Kidney tubule cell (primary cell): ENCODE results near the gene UVSSA.

Experiments
- DNase-seq: peaks from one replicate; pipeline ENCODE4 v3.0.0-alpha.2; 2018; ENCODE audit warnings: low spot score

UVSSA gene, protein sequence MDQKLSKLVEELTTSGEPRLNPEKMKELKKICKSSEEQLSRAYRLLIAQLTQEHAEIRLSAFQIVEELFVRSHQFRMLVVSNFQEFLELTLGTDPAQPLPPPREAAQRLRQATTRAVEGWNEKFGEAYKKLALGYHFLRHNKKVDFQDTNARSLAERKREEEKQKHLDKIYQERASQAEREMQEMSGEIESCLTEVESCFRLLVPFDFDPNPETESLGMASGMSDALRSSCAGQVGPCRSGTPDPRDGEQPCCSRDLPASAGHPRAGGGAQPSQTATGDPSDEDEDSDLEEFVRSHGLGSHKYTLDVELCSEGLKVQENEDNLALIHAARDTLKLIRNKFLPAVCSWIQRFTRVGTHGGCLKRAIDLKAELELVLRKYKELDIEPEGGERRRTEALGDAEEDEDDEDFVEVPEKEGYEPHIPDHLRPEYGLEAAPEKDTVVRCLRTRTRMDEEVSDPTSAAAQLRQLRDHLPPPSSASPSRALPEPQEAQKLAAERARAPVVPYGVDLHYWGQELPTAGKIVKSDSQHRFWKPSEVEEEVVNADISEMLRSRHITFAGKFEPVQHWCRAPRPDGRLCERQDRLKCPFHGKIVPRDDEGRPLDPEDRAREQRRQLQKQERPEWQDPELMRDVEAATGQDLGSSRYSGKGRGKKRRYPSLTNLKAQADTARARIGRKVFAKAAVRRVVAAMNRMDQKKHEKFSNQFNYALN

DNA sequence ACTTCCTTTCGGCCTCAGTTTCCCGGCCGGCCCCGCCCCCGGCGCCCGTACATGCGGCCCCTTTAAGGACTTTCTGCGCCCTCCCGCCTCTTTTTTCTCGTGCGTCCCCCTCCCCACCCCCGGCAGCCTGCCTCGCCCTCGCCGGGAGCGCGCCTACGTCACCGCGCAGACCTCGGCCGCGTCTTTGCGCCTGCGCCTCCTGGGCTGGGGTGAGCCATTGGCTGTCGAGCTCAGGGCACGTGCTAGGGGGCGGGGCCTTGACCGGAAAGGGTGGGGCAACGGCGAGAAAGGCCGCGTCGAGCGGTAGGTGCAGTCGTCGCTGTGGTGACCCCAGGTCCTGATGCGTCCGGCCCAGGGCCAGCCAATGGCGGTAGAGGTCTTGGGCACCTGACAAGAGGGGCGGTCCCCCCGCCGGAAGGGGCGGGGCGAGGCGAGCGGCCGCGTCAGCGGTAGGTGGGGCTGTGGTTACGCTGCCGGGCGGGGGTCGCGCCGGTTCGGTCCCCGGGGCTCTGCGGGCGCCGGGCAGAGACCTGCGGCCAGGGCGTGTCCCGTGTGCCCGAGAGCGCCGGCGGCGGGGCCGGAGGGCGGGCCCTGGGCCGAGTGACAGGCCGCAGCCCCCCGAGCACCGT is at the start of gene UVSSA:
UVSSA (plus strand) TSS at position 428 of the 629 bp plus-strand sequence. CDS start 884 bp downstream, outside the sequence.
- peak; percentile 100 for DNase-seq

DNA sequence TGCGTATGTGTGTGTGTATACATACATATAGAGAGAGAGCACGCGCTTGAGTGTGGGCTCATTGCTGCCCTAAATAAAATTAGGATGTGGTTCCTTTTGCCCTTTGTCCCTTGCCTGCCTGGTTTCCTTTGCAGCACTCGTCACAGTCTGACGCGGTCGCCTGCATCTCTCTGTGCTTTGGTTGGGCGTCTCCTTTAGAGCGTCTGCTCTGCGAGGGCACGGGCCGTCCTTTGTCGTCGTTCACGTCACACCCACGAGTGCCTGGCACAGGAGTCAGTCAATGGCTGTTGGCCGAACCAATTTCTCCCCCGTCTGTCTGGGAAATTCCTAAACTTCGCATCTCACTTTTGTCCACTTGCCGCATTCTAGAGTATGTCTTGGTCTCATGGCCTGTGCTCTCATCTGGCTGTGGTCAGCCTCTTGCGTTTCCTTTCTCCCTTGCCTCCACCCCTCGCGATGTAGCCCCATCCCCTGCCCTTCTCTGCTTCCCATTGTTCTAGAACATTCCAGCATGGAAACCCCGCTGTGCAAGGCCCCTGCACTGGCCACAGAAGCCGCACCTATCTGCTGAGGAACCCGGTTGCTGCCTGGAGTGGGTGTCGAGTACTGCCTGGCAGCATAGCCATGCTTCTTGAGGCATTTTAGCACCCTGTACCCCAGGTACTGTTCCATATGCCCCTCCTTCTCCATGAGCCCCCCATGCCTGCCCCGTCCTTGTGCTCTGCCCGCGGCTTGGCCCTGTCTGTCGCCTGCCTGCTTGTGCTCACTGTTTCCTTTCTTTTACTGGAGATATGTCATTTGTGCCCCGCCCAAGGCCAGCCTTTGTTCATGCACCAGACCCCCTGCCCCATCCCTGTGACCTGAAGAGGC is 49.3 kb upstream of the UVSSA start:
- DNase-seq: no peak

DNA sequence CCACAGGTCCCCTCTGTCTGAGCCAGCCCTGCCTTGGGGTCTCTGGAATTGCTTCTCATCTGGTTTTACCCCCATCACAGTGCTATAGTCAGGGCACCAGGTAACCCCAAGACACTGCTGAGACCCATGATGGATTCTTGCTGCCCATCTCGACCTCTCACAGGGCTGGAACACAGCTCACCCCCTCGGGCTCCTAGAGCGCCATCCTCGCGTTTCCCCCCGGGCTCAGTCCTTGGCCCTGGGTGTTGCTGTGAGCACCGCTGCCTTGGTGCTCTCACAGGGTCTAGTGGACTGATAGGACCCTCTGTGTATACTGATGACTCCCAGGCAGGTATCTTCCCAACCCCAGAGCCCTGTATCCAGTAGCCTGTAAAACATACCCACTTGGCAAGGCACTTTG is 48.5 kb upstream of the UVSSA start:
- DNase-seq: no peak

GRCh38 chr4:1299301-1299860 is 47.6 kb upstream of the UVSSA start:
- DNase-seq: no peak

DNA sequence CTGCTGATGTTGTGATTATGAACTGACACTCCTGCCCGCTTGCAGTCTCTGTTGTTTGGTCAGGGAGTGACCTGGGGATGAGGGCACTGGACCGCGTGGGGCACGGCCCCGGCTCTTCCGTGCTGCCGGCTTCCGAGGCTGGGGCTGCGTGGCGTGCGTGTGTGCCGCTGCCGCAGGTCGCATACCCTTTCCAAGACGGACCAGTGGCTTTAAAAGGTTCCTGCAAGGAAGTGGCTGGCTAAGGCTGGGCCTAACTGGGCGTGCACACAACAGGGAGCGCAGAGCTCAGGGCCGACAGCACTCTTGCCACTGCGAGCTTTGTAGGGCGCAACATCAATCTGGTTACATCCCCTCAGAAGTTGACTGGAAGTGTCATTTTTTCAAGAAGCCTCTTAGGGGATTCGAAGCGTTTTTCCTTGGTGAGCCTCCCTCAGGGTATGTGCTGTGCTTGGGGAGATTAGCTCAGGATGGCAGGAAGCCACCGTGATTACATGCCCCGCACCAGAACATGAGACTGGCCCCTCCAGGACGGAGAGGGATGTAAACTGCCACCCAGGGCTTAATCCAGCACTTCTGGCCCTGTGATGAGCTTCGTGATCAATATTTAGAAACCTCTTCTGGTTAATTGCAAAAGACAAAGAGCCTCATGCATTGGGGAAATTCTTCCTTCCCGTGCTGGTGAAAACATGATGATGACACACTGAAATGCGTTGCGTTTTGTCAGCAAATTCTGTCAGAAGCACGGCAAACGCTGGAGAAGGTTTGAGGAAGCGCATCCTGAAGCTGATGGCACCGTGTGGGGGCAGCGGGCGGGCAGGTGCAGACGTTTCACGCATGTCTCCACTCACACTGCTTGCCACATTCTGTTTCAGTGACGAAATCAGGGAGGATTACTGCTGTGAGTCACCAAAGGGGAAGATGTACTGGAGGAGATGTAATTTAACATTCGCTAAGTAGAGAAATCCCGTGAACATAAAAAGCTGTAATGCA is 46.2 kb upstream of the UVSSA start:
- DNase-seq: peak; percentile 39

GRCh38 chr4:1302159-1302558 is 44.8 kb upstream of the UVSSA start:
- no peak for DNase-seq

- DNase-seq: peak; percentile 64
These were observed 41.7 kb upstream of the UVSSA start for GRCh38 chr4:1305261-1305711.

GRCh38 chr4:1305781-1306455 is 41.1 kb upstream of the UVSSA start:
- peak; percentile 48 for DNase-seq

- no peak for DNase-seq
These were observed 38.9 kb upstream of the UVSSA start for GRCh38 chr4:1307951-1308735.

DNA sequence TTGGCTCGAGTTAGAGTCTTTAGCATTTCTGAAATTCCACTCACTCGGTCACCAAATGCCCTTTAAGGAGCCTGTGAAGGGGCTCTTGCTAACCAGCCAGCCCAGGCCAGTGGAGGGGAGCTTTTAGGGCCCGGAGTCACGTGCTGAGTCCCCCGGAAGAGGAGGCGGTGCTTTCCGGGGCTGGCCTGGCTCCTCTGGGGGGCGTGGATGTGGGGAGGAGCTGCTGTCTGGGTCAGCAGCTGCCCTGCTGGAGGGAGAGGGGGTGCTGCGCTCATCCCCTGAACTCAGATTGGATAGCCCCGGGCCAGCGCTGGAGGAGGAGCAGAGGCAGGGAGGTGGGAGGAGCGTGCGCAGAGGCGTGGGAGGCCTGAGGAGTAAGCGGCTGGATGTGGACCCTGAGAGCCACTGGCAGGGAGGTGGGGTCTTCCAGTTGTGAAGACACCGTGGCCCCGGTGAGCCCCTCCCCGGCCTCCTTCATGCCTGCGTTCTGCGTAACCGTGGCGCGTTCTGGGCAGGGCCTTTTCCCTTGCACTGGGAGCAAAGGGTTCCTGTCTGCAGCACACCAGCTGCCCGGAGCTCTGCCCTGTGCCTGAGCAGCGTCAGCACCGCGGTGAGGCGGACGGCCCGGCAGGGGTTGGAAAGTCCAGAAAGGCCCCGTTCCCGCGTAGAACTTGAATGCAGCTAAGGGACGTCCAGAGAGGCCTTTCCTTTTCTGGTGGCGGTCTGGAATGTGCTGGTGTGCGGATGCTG is 37.6 kb upstream of the UVSSA start:
- DNase-seq: peak; percentile 91

DNA sequence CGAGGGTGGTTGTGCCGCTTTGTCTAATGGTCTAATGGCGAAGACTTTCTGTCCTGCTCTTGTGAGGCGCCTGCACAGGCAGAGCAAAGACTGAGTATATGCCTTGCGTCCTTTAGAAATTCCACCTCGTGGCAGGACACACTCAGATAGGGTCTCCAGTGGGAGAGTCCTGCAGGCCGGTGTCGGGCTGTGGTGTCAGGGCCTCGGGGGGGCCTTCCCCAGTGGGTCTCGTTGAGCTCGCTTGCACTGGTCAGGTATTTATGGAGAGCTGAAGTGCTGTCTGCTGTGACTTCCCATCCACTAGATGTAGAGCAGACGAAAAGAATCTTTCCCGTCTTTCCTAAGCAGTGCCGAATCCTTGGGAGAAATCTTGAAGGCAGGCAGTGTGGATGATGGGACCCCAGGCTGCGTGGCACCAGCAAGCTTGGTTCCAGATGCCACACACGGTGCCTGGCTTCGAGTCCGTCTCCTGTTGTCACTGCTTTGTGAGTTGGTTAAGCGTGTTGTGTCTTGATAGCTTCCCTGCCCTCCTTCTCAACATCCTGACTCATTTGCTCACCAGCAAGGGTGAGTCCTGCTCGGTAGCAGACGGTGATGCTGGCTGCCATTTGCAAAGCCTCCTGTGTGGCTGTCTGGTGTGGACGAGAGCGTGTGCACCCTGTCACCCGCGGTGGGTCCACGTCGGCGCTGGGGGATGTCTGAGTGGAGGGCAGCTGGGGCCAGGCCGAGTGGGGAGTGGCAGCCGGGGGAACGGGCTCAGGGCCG is 36.8 kb upstream of the UVSSA start:
- DNase-seq: no peak

DNA sequence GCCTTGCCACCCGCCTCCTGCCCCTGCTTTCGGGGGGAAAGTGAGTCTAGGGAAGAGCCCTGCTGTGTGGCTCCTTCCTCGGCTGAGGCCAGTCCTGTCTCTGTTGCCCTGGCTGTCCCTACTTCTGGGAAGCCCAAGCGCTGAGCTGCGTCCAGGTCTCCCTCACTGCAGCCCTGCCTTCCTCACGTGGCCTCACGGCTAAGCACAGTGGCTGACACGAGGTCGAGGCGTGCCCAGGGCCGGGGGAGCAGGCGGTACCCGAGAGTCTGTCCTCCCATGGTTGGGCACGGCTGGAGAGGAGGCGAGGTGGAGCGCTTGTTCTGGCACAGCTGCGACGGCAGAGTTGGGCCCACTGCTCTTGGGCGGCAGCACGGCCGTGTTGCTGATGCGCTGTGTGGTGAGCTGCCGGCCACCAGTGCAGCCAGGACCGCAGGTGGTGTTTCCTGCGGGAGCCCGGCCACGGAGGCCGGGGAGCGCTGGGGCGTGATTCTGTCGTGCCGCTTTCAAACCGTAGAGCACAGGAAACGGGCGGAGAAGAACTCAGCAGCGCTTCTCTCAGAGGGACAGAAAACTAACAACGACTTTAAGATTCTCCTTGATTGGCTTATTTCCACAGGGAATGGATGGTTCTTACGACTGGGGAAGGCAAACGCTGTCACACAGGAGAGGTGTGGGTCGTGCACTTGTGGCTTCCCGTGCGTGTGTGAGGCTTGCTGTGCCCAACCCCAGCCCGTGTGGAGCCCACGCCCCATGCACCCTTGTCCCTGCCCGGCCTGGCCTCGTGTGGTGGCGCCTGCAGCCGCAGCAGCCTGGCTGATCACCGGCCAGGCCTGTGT is 36.0 kb upstream of the UVSSA start:
- no peak for DNase-seq

GRCh38 chr4:1312821-1313640 is 34.0 kb upstream of the UVSSA start:
- no peak for DNase-seq

DNA sequence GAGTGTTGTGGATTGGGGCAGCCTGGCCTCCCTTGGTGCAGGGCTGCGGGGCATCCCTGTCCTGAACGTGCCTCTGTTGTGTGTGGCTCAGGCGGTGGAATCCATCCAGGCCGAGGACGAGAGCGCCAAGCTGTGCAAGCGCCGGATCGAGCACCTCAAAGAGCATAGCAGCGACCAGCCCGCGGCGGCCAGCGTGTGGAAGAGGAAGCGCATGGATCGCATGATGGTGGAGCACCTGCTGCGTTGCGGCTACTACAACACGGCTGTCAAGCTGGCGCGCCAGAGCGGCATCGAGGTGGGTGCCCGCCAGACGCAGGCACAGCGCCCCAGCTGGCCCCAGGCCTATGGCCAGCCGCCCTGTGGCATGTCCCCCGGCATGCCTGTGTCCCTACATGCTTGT is 31.7 kb upstream of the UVSSA start:
- DNase-seq: no peak

DNA sequence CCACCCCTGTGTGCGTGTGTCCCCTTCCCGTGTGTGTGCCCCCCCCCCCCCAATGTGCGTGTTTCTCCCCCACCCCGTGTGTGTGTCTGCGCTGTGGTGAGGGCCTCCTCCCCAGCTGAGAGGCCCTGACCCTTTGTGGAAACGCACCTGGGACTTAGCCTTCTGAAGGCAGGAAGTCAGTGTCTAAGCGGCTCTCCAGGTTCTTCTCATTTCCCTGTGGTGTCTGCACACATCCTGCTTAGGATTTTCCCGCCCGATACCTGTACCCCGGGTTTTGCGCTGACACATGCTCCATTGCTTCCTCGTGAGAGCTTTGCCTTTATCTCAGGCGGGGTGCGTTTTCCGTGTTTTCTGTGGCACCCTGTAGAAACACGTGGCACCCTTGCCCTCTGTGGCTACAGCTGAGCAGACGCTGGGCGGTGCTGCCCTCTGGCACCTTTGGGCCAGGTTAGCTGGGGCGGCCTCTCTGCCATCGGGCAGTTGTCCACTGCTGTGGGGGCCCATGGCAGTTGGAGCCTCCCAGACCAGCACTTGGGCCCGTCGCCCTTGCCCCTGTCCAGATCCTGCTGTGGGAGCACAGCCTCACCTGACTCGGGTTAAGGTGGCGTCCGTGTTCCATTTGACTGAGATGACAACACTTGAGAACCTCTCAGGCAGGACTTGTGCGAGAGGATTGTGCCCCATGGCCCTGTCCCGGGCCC is 31.0 kb upstream of the UVSSA start:
- no peak for DNase-seq
